Colonic mucosa (tissue), 4 donors: ENCODE measurements around the gene SUPT16H. TPM values are rescaled to one million over a fixed set of nuclear protein-coding genes. Genes with fewer than 3 reads are reported as not detected.

Experiments
- DNase-seq: peaks from one replicate; pipeline ENCODE4 v3.0.0-alpha.2; 2020
- H3K27ac ChIP-seq: fragments of 200-600 bp; one replicate; pipeline ENCODE4 v1.8.0; 2021
- H3K27me3 ChIP-seq: fragments of 200-600 bp; one replicate; pipeline ENCODE4 v1.8.0; 2021
- H3K36me3 ChIP-seq: fragments of 200-600 bp; one replicate; pipeline ENCODE4 v1.8.0; 2021
- H3K4me1 ChIP-seq: fragments of 200-600 bp; one replicate; pipeline ENCODE4 v1.8.0; 2021; ENCODE audit warnings: mild to moderate bottlenecking
- H3K4me3 ChIP-seq: fragments of 200-600 bp; one replicate; pipeline ENCODE4 v1.8.0; 2021
- H3K9ac ChIP-seq, 2 donors: one replicate each; pipeline ENCODE4 v1.7.0; 2013; ENCODE audit warnings: control low read depth in 2 of 2, low read depth in 2 of 2, low read length in 2 of 2
- H3K9me3 ChIP-seq: fragments of 200-600 bp; one replicate; pipeline ENCODE4 v1.8.0; 2021
- CTCF ChIP-seq: fragments of 200-600 bp; IDR thresholded peaks from one replicate; pipeline ENCODE4 v1.8.0; 2022; ENCODE audit warnings: antibody characterized with exemption, mild to moderate bottlenecking
- intact Hi-C: fragments of 100-400 bp; cut with DNase I; formaldehyde crosslinking; loops from one replicate; pipeline ENCODE4 v1.14.1; 2022
- total RNA-seq, 2 donors: library from RNA; stranded (reverse); fragmentation: NEBNext Ultra II Directional in 1 of 2; extraction: Animal tissue kit (Norgen Biotek cat#: 25700) in 1 of 2; gene quantifications; one replicate each; pipeline ENCODE4 v1.2.1, GENCODE V29; 2021
- donor health status: healthy.
- donor health status: DM: no; HTN: no; CAD: no.
- donor health status: DM: no; HTN: no; CAD: no.

The SUPT16H gene
- total RNA-seq, 2 donors from 2014 or later: 43.9 to 71.8 TPM

- Histone ChIP-seq H3K9ac (no peak overlapping the region), H3K4me3 (no peak overlapping the region), H3K4me1 (peaks cover 4% of the 10 kb centered on the region), H3K27me3 (no peaks in the 10 kb centered on the region), H3K9me3 (no peaks in the 10 kb centered on the region), H3K36me3 (no peaks in the 10 kb centered on the region), H3K27ac (no peak overlapping the region)
- TF ChIP-seq CTCF: no peak
- intact Hi-C loops: no loop called here
- DNase-seq: no peak
These were observed 81.6 kb downstream of the SUPT16H start for GRCh38 chr14:21302013-21302835.

Other genes starting within 250 kb of the SUPT16H start
- not detected for gene OR5AU1, start 228.0 kb downstream of the SUPT16H start, total RNA-seq
- gene HNRNPC, start 114.6 kb downstream of the SUPT16H start, total RNA-seq: 100 to 1,000 TPM; 363 to 653 TPM
- gene RPGRIP1, start 103.9 kb downstream of the SUPT16H start, total RNA-seq: under 1 TPM in 1 of 2 donors, not detected in 1; 0.40 TPM
- 10 to 100 TPM; 56.2 to 60.1 TPM for gene CHD8, start 72.1 kb upstream of the SUPT16H start, total RNA-seq
- gene RAB2B, start 92.9 kb upstream of the SUPT16H start, total RNA-seq: 10 to 100 TPM; 12.9 to 15.4 TPM
- gene TOX4, start 93.2 kb upstream of the SUPT16H start, total RNA-seq: 10 to 100 TPM; 71.8 to 85.8 TPM
- 10 to 100 TPM; 26.5 to 50.1 TPM for gene METTL3, start 127.3 kb upstream of the SUPT16H start, total RNA-seq
- gene SALL2, start 142.3 kb upstream of the SUPT16H start, total RNA-seq: 1 to 10 TPM; 1.7 to 2.4 TPM
- not detected for gene OR10G3, start 196.1 kb upstream of the SUPT16H start, total RNA-seq